Activated CD4-positive, alpha-beta T cell treated with anti-CD3 and anti-CD28 coated beads for 24 hours (primary cell): ENCODE results near the gene FLRT1.

Experiments
- DNase-seq, 2 donors: peaks; one replicate each; pipeline ENCODE4 v3.0.0-alpha.2; 2020; ENCODE audit warnings: low read depth in 2 of 2

FLRT1 gene, protein sequence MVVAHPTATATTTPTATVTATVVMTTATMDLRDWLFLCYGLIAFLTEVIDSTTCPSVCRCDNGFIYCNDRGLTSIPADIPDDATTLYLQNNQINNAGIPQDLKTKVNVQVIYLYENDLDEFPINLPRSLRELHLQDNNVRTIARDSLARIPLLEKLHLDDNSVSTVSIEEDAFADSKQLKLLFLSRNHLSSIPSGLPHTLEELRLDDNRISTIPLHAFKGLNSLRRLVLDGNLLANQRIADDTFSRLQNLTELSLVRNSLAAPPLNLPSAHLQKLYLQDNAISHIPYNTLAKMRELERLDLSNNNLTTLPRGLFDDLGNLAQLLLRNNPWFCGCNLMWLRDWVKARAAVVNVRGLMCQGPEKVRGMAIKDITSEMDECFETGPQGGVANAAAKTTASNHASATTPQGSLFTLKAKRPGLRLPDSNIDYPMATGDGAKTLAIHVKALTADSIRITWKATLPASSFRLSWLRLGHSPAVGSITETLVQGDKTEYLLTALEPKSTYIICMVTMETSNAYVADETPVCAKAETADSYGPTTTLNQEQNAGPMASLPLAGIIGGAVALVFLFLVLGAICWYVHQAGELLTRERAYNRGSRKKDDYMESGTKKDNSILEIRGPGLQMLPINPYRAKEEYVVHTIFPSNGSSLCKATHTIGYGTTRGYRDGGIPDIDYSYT

GRCh38 chr11:64035576-64035975, at the start of gene FLRT1:
Gene FLRT1 (plus strand): TSS chr11:64035931. CDS start chr11:64116268, 80,337 bp downstream.
- DNase-seq = no peak

DNA sequence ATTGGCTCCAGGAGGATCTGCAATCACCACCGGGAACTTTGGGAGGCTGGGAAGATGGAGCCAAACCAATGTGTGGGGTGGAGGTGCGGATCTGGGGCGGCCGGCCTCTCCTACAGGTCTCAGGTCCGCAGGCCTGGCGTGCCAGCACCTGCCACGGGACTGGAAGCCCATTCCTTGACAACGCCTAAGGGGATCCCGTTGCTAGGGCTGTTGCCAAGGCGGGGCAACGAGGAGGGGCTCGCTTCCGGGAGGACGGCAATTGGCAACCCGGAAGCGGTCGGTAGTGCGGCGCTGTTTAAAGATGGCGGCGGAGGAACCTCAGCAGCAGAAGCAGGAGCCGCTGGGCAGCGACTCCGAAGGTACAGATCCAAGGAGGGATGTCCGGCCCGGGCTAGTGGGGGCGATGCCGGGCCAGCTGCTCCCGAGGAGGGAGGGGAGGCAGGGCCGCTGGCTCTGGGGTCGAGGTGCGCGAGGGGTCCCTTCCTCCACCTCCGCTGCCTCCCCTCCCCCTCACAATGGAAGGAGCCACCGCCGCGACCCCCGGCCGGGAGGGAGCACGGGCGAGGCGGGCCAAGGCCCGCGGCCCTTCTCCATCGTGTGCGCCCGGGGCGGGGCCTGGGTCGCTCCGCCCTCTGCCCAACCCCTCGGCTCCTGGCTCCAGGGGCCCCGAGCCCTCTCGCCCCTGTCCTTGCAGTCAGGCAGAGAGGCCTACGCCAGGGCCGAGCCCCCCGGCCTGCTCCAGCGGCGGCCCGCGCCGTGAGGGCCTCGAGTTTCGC, 49.4 kb upstream of the FLRT1 start, which contains the start of gene OTUB1:
Gene OTUB1, plus strand, starts transcription at position 283 of the 776 bp plus-strand sequence. Its CDS starts 19 bp downstream, at position 302.
- peak; percentile 79 to 84 for DNase-seq

- DNase-seq = no peak
Measured at GRCh38 chr11:63986932-63987513, 48.7 kb upstream of the FLRT1 start.

DNA sequence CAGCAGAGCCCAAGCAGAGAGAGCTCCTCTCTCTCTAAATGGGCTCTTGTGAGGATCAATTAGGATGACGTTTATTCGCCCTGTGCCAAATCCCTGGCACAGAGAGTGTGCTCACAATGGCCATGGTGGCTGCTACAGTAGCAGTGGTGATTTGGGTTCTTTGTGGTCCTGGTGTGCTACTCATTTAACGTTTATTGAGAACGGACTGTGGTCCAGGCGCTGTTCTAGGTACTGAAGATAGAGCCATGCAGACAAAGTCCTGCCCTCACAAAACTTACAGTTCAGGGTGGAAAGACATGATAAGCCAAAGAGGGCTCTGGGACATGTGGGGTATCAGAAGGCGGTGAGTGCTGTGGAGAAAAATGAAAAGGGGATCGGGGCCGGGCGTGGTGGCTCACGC, 44.2 kb upstream of the FLRT1 start:
- no peak for DNase-seq

DNA sequence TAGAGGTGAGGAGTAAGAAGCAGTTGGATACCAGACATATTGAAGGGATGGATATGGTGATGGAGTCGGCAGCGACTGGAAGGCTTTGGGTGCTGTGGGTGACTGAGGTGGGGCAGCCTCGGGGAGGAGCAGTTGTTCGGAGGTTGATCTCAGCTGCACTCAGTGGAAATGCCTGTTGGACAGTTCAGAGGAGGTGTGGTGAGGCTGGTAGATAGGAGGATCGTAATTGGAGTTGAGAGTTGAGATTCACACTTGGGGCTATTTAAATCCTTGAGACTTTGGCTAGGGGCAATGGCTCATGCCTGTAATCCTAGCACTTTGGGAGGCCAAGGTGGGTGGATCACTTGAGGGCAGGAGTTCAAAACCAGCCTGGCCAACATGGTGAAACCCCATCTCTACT, 42.6 kb upstream of the FLRT1 start:
- DNase-seq = no peak

GRCh38 chr11:63993993-63994392, 41.7 kb upstream of the FLRT1 start:
- no peak for DNase-seq

GRCh38 chr11:63996512-63996911, 39.2 kb upstream of the FLRT1 start:
- DNase-seq = no peak

- DNase-seq = no peak
Measured at GRCh38 chr11:63997104-63997700, 38.5 kb upstream of the FLRT1 start.

GRCh38 chr11:63997801-63998337, 37.9 kb upstream of the FLRT1 start:
- DNase-seq = no peak

- no peak for DNase-seq
Measured at GRCh38 chr11:63998558-63999348, 37.0 kb upstream of the FLRT1 start.

- peak; percentile 48 to 54 for DNase-seq
Measured at GRCh38 chr11:63999349-64000025, 36.2 kb upstream of the FLRT1 start.

- DNase-seq = peak; percentile 51 to 59
Measured at GRCh38 chr11:64000026-64000739, 35.5 kb upstream of the FLRT1 start.

- no peak for DNase-seq
Measured at GRCh38 chr11:64000740-64001483, 34.8 kb upstream of the FLRT1 start.

DNA sequence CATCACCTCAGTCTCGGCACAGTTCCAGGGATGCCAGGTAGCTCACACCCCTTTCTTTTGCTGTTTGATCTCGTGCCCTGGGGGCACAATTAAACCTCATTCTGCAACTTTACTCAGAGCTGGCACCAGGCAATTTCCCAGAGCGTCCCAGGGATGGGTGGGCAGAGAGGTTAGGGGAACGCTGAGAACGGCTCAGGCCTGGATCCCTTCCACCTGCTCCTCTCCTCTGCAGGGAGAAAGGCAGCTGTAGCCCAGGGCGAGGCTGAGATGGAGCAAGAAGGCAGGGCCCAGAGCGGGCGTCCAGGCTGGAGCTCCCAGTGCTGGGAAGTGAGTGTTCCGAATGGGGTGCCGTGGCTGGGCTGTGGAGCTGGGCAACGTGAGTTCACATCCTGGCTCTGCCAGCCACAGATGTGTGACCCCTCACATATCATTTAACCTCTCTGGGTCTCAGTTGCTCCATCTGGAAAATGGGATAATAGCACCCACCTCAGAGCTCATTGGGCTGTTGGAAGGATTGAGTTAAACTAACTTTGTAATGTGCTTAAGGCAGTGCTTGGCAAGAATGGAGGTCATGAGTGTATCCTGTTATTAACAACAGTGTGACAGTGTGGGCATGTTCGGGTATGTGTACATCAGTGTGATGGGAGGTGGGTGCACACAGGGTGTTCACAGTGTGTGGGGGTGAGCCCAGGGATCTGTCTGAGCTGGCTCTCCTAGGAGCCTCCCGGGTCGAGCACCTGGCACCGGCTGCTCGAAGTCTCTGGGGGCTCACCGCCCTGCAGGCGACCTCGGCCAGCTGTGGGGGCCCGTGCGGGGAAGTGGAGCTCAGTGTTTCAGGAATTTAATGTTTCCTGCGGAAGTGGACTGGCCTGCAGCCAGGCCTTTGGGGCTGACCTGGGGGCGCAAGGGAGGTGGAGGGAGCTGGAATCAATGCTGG, 34.0 kb upstream of the FLRT1 start:
- DNase-seq = no peak

DNA sequence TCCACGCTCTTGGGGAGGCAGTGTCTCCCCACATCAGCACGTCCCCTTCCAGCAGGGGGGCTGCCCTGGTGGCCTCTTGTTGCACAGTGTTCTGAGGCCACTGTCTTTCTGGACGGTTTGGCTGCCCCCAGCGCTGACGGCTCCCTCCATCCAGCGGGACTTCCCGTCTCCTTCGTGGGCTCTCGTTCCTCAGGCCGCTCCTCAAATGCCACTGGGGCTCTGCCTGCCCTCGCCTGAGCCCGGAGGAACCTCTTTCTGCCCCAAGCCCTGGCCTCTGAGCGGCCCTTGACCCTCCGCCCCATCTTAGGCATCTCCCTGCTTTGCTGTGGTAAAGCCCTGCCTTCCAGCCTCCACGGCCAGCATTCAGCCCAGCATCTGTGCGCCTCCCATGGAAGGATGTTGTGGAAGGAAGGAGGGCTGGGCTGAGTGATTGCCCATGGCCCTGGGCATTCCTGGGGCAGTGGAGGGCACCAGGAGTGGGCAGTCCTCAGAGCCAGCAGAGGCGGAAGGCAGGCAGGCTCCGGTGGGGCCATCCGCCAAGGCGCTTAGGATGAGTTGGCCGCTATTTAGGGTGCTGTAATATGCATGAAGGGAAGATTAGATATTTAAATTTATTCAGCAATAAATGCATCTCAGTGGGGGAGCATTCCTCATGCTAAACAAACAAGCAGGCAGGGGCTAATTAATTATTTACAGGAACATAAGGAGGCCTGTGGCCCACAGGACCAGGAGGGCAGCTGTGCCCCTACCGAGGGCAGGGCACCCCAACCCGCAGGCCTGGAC, 31.7 kb upstream of the FLRT1 start:
- DNase-seq = no peak

- DNase-seq = no peak
Measured at GRCh38 chr11:64004590-64004984, 31.1 kb upstream of the FLRT1 start.

DNA sequence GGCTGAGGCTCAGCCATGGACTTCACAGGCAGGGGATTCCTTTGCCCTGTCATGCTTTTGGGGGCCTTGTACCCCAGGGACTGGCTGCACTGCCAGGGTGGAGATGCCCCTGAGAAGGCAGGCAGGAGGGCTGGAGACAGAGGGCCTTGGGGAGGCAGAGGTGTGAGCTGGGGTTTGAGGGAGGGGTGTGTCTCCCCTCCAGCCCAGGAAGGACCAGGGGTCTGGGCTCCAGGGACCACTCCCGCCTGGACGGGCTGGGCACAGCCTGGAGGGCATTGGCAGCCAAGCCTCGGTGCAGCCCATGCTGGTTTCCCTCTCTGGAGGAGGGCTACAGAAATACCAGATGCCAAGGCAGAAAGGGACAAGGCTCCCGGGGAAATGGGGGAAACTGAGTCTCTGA, 30.0 kb upstream of the FLRT1 start:
- no peak for DNase-seq
